MG63 (cell line): ENCODE measurements around the gene OGFOD2. TPM values are rescaled to one million over a fixed set of nuclear protein-coding genes. Genes with fewer than 3 reads are reported as not detected.

ENCODE experiments used
- DNase-seq: peaks from one replicate; pipeline ENCODE4 v3.0.0-alpha.2; 2020
- H3K27me3 ChIP-seq: fragments of 250-450 bp; sonication (Bioruptor Pico); 2 replicates; pipeline ENCODE4 v1.5.1; 2020; ENCODE audit warnings: mild to moderate bottlenecking, moderate library complexity
- H3K36me3 ChIP-seq: fragments of 250-450 bp; sonication (Bioruptor Pico); 2 replicates; pipeline ENCODE4 v1.5.1; 2020; ENCODE audit warnings: mild to moderate bottlenecking, moderate library complexity
- H3K4me3 ChIP-seq: fragments of 250-450 bp; sonication (Bioruptor Pico); 2 replicates; pipeline ENCODE4 v1.5.1; 2020; ENCODE audit warnings: mild to moderate bottlenecking, moderate library complexity
- H3K9me3 ChIP-seq: fragments of 250-450 bp; sonication (Bioruptor Pico); 2 replicates; pipeline ENCODE4 v1.5.1; 2020; ENCODE audit warnings: mild to moderate bottlenecking, moderate library complexity
- total RNA-seq: library from RNA; depleted of rRNA; stranded (reverse); fragments of >200 nt; shearing (Covaris generic); gene quantifications from 2 replicates; pipeline ENCODE4 v1.2.3, GENCODE V29; 2014; ENCODE audit warnings: low replicate concordance; rRNA removed

Gene OGFOD2
- total RNA-seq, 1 experiment from 2014 or later = 24.2 TPM

DNA sequence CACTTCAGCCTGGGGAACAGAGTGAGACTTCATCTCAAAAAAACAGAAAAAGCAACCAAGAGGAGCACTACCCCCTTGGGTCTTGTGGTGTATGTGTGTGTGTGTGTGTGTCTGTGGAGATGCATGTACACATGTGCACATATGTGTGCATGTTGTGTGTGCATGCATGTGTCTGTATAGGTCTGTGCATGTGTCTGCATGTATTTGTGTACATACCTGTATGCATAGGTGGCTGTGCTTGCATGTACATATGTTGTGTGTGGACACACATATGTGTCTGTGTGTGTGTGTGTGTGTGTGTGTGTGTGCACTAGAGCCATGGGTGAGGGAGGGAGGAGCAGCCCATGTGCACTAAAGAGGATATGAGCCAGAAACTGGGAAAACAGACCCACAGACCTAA is 54.5 kb downstream of the OGFOD2 start:
- no peak for DNase-seq
- no peak overlapping the region for H3K4me3 ChIP-seq
- H3K36me3 ChIP-seq = no peaks in the 10 kb centered on the region
- no peaks in the 10 kb centered on the region for H3K27me3 ChIP-seq
- H3K9me3 ChIP-seq = no peaks in the 10 kb centered on the region

Other genes starting within 250 kb of the OGFOD2 start
- gene HCAR1, start 244.4 kb upstream of the OGFOD2 start, total RNA-seq = not detected in 2 replicates
- gene DENR, start 222.4 kb upstream of the OGFOD2 start, total RNA-seq = 19.7 and 26.8 TPM in 2 replicates
- gene CCDC62, start 200.7 kb upstream of the OGFOD2 start, total RNA-seq = 2.0 TPM in 1 of 2 replicates, not detected in the other
- gene HIP1R, start 139.8 kb upstream of the OGFOD2 start, total RNA-seq = 6.4 and 14.8 TPM in 2 replicates
- gene VPS37B, start 79.1 kb upstream of the OGFOD2 start, total RNA-seq = 15.0 and 21.4 TPM in 2 replicates
- gene ABCB9, start 8.8 kb upstream of the OGFOD2 start, total RNA-seq = 6.4 and 10.0 TPM in 2 replicates
- 276 and 413 TPM in 2 replicates for gene ARL6IP4, start 5.4 kb downstream of the OGFOD2 start, total RNA-seq
- 0.69 and 1.6 TPM in 2 replicates for gene PITPNM2, start 175.8 kb downstream of the OGFOD2 start, total RNA-seq